HG02610 (cell line): ENCODE data around the gene TBC1D10A.

Source experiments
- ATAC-seq: cut with Tn5 transposase; IDR thresholded peaks from one replicate; pipeline ENCODE4 v1.9.1; 2021; ENCODE audit warnings: mild to moderate bottlenecking, moderate library complexity; ENCODE audit not compliant: unreplicated experiment

TBC1D10A gene

GRCh38 chr22:30249049-30250038 is 77.4 kb downstream of the TBC1D10A start:
- no peak for ATAC-seq

GRCh38 chr22:30248484-30248883 is 78.3 kb downstream of the TBC1D10A start:
- ATAC-seq = no peak

GRCh38 chr22:30247974-30248373 is 78.8 kb downstream of the TBC1D10A start:
- no peak for ATAC-seq

- no peak for ATAC-seq
Observed at GRCh38 chr22:30247561-30247960, 79.2 kb downstream of the TBC1D10A start.

GRCh38 chr22:30246814-30247376 is 79.8 kb downstream of the TBC1D10A start:
- no peak for ATAC-seq

GRCh38 chr22:30245985-30246813 is 80.5 kb downstream of the TBC1D10A start, which contains the start of gene LIF:
Gene LIF (minus strand): TSS chr22:30246759. CDS start chr22:30246695, 64 bp downstream.
- no peak for ATAC-seq

- no peak for ATAC-seq
Observed at GRCh38 chr22:30245181-30245984, 81.4 kb downstream of the TBC1D10A start.

- no peak for ATAC-seq
Observed at GRCh38 chr22:30244641-30245040, 82.1 kb downstream of the TBC1D10A start.

- ATAC-seq = no peak
Observed at GRCh38 chr22:30244066-30244465, 82.7 kb downstream of the TBC1D10A start.

GRCh38 chr22:30243661-30244060 is 83.1 kb downstream of the TBC1D10A start:
- no peak for ATAC-seq
